GM21367 (cell line): ENCODE results near the gene SLC9A6.
"Not testable (repeated sequence)": the region's sequence is repeated elsewhere in the genome, so short reads cannot be mapped to it uniquely, and the experiment has no call there.

ENCODE experiments used
- ATAC-seq: cut with Tn5 transposase; IDR thresholded peaks from one replicate; pipeline ENCODE4 v1.9.1; 2021; ENCODE audit not compliant: unreplicated experiment

Gene SLC9A6

DNA sequence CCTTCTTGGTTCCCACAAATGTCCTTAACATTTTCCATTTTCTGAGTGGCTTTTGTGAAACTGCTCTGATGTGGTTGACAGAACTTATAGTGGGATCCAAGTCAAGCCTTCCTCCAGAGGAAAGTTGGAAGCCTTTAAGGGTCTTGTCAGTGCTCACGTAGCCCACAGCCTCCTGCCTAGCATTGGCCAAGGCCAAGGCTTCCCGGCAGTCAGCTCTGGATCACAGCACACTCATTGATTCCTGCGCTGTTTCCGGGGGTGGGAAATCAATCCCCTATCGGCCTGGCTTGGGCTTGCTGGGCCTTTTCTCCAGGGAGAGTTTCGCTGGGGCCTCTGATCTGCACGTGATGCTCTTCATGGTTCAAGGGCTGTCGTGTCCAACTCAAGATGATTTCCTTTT lies 76.1 kb downstream of the SLC9A6 start:
- ATAC-seq: no peak

DNA sequence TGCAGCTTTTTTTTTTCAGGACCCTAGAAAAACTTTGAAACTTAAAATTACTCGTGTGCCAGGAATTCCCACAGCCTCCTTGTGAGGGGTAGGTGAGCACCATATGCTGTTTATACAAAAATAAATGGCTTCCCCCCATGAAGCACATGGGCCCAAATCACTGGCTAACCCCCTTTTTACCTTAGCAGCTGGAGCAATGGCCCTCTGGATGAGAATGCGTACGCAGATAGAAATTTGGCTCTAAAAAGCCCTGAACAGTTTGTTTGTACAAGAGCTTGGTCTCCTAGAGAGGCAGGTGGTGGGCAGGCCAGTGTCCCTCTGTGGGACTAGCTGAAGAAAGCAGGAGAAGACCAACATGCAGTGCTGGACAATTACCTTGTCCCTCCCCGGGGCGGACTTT lies 76.5 kb downstream of the SLC9A6 start:
- ATAC-seq: no peak

- ATAC-seq: no peak
Observed at GRCh38 chrX:136063340-136064079, 78.3 kb downstream of the SLC9A6 start.

GRCh38 chrX:136064661-136065043 lies 79.4 kb downstream of the SLC9A6 start:
- ATAC-seq: no peak

DNA sequence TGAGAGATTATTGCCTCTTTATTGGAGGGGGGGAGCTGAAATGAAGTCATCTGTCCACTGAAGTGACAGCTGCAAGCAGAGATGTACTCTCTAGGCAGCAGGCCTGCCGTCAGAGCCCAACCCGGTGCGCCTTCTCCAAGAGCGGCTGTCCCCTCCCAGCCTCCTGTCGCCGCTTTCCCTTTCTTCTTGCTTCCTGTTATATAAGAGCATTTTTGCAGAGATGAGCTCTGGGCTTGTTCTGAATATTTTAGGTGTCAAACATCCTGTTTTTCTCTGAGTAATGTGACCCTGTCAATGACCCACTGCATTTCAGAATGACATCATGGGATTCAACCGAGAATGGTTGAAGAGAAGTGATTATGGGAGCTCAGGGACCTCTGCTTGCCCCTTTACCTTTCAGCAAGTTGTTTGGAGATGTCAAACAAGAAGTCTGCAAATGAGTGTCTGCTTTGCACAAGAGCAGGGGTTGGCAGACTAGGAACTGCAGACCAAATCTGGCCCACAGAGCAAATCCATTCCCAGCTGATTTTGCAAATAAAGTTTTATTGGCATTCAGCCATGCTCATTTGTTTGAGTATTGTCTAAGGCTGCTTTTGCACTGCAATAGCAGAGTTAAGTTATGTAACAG lies 79.9 kb downstream of the SLC9A6 start:
- no peak for ATAC-seq

DNA sequence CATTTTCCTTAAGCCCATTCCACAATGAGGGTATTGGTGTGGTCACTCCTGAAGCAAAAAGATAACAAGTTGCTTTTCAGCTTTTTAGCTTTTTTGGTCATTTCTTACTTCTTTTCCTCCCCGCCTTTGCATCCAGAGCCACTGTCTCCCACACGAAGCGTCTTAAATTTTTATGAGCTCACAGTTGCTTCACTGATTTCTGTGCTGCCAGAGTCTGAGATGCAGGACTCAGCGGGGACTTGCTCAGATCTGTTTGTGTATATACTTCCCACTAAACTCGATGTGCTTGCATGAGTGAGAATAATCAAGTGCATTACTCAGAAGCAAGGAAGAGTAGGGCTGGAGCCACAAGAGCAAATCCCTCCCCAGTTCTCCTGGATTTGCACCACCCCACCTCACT lies 81.9 kb downstream of the SLC9A6 start:
- ATAC-seq: no peak

GRCh38 chrX:136067966-136068365 lies 82.7 kb downstream of the SLC9A6 start:
- ATAC-seq: no peak

- no peak for ATAC-seq
Observed at GRCh38 chrX:136076942-136077341, 91.7 kb downstream of the SLC9A6 start.

GRCh38 chrX:136080766-136081165 lies 95.5 kb downstream of the SLC9A6 start:
- ATAC-seq: no peak

GRCh38 chrX:136086521-136086920 lies 101.3 kb downstream of the SLC9A6 start:
- ATAC-seq: no peak

DNA sequence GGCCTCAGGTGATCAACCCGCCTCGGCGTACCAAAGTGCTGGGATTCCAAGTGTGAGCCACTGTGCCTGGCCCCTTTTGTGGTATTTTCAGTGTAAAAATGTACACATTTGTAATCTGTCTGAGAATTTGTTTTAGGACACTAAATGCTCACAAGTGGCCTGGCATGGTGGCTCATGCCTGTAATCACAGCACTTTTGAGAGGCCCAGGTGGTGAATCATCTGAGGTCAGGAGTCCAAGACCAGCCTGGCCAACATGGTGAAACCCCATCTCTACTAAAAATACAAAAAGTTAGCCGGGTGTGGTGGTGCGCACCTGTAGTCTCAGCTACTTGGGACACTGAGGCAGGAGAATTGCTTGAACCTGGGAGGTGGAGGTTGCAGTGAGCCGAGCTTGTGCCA lies 106.7 kb downstream of the SLC9A6 start:
- not testable (repeated sequence) for ATAC-seq

DNA sequence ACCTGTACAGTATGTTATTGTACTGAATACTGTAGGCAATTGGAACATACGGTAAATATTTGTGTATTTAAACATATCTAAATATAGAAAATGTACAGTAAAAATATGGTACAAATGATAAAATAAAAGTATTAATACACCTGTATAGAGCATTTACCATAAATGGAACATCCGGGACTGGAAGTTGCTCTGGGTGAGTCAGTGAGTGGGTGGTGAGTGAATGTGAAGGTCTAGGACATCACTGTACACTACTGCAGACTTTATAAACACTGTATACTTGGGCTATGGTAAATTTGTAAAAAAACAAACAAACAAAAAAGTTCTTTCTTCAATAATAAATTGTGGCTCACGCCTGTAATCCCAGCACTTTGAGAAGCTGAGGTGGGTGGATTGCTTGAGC lies 109.7 kb downstream of the SLC9A6 start:
- ATAC-seq: no peak
